A549 (cell line): ENCODE data around the gene TJP1. TPM values are rescaled to one million over a fixed set of nuclear protein-coding genes. Genes with fewer than 3 reads are reported as not detected.
A peak's percentile ranks its signal among the peaks of the same experiment; 100 is the strongest.

Source experiments
- ATAC-seq, 2 experiments: fragments of 200-7000 bp in 1 of 2; fragments of >200 bp in 1 of 2; cut with Nextera tagmentation in 1 of 2; cut with Tn5 transposase in 1 of 2; 3 replicates each; pipeline versions ENCODE4 v1.8.0 to v1.9.1; 2018 to 2020; ENCODE audit warnings: mild to moderate bottlenecking in 1 of 2, moderate library complexity in 1 of 2
- CTCF ChIA-PET: fragments of 300-600 bp; sonication (Branson Sonifier 250); formaldehyde crosslinking; extraction: SDS; loops from one replicate; lab custom pipeline; 2021; ENCODE audit warnings: antibody characterized with exemption, inconsistent platforms; lab: Yijun Ruan, JAX
- POLR2A ChIA-PET: fragments of 350-600 bp; formaldehyde crosslinking; extraction: SDS; loops from one replicate; lab custom pipeline; 2021; ENCODE audit warnings: antibody characterized with exemption, inconsistent platforms; lab: Yijun Ruan, JAX
- DNase-seq, 2 experiments: peaks; one replicate each; pipeline versions ENCODE4 v3.0.0 to v3.0.0-alpha.2; 2011 to 2016; ENCODE audit warnings: low read depth in 1 of 2, low spot score in 1 of 2
- FAIRE-seq: peaks from 2 replicates; lab custom pipeline; 2011; peaks lifted over from hg19 to GRCh38; lab: Jason Lieb, UNC
- H3K27ac ChIP-seq, 2 experiments: fragments of >200 bp; sonication (Bioruptor Twin); formaldehyde crosslinking; 3 replicates each; pipeline ENCODE4 v1.5.1; 2016 to 2017
- H3K4me1 ChIP-seq: fragments of >200 bp; sonication (Bioruptor Twin); formaldehyde crosslinking; 3 replicates; pipeline ENCODE4 v1.6.1; 2016
- H3K4me2 ChIP-seq: fragments of >200 bp; sonication (Bioruptor Twin); formaldehyde crosslinking; 3 replicates; pipeline ENCODE4 v1.6.1; 2016
- H3K4me3 ChIP-seq: fragments of >200 bp; sonication (Bioruptor Twin); formaldehyde crosslinking; 3 replicates; pipeline ENCODE4 v1.5.1; 2016
- H3K9me3 ChIP-seq: fragments of >200 bp; sonication (Bioruptor Twin); formaldehyde crosslinking; 3 replicates; pipeline ENCODE4 v1.6.1; 2016
- ATOH8 ChIP-seq: fragments of 250-450 bp; sonication (Bioruptor Pico); IDR thresholded peaks from 2 replicates; pipeline ENCODE4 v1.5.0; 2020; ENCODE audit warnings: low read depth, mild to moderate bottlenecking, moderate library complexity
- BCL3 ChIP-seq: fragments of >200 bp; sonication (Bioruptor Twin); formaldehyde crosslinking; IDR thresholded peaks from 3 replicates; pipeline ENCODE4 v1.6.1; 2016
- BHLHE40 ChIP-seq: IDR thresholded peaks from 2 replicates; pipeline ENCODE4 v1.6.1; 2012; ENCODE audit warnings: low read depth, low read length, inconsistent platforms
- CBX2 ChIP-seq: fragments of 200-600 bp; sonication (generic); IDR thresholded peaks from 2 replicates; pipeline ENCODE4 v1.6.1; 2016; ENCODE audit warnings: low read depth, mild to moderate bottlenecking, borderline replicate concordance
- CEBPB ChIP-seq, 2 experiments: fragments of >200 bp in 1 of 2; sonication (Bioruptor Twin) in 1 of 2; formaldehyde crosslinking in 1 of 2; IDR thresholded peaks; 2 replicates each; pipeline ENCODE4 v1.6.1; 2012 to 2016
- EHMT2 ChIP-seq: fragments of 200-600 bp; sonication (generic); IDR thresholded peaks from 2 replicates; pipeline ENCODE4 v1.6.1; 2016; ENCODE audit warnings: antibody characterized with exemption, low read depth, mild to moderate bottlenecking, moderate library complexity
- ELK1 ChIP-seq: fragments of 150-350 bp; IDR thresholded peaks from 2 replicates; pipeline ENCODE4 v1.6.1; 2014; ENCODE audit warnings: low read depth, mild to moderate bottlenecking, low read length
- EP300 ChIP-seq, 2 experiments: fragments of >200 bp; sonication (Bioruptor Twin); formaldehyde crosslinking; IDR thresholded peaks; 2 replicates in 1 of 2; 3 replicates in 1 of 2; pipeline ENCODE4 v1.6.1; 2016 to 2017
- ESRRA ChIP-seq: fragments of 150-350 bp; IDR thresholded peaks from 2 replicates; pipeline ENCODE4 v1.6.1; 2014; ENCODE audit warnings: mild to moderate bottlenecking, low read length, borderline replicate concordance
- FOSB ChIP-seq: fragments of 250-450 bp; sonication (Bioruptor Pico); IDR thresholded peaks from 2 replicates; pipeline ENCODE4 v1.5.0; 2020; ENCODE audit warnings: mild to moderate bottlenecking, moderate library complexity
- FOSL2 ChIP-seq, 2 experiments: fragments of 450-650 bp in 1 of 2; fragments of >200 bp in 1 of 2; sonication (Bioruptor Twin) in 1 of 2; formaldehyde crosslinking; IDR thresholded peaks; 2 replicates each; pipeline versions ENCODE4 v1.5.0 to v1.6.1; 2016 to 2020; ENCODE audit warnings: mild to moderate bottlenecking in 1 of 2, moderate library complexity in 1 of 2
- GATA3 ChIP-seq: IDR thresholded peaks from 2 replicates; pipeline ENCODE4 v1.6.1; 2012; ENCODE audit warnings: borderline replicate concordance
- HES2 ChIP-seq: fragments of >200 bp; sonication (Bioruptor Twin); formaldehyde crosslinking; IDR thresholded peaks from 2 replicates; pipeline ENCODE4 v1.6.1; 2016
- HMGXB4 ChIP-seq: fragments of 250-450 bp; sonication (Bioruptor Pico); IDR thresholded peaks from 2 replicates; pipeline ENCODE4 v1.5.0; 2021; ENCODE audit warnings: mild to moderate bottlenecking, moderate library complexity, borderline replicate concordance
- HOXB13 ChIP-seq: fragments of 250-450 bp; sonication (Bioruptor Pico); IDR thresholded peaks from 2 replicates; pipeline ENCODE4 v1.5.0; 2020; ENCODE audit warnings: low read depth, mild to moderate bottlenecking, moderate library complexity
- JUN ChIP-seq, 2 experiments: fragments of >200 bp; sonication (Bioruptor Twin); formaldehyde crosslinking; IDR thresholded peaks; 2 replicates in 1 of 2; 3 replicates in 1 of 2; pipeline ENCODE4 v1.6.1; 2016 to 2017
- JUNB ChIP-seq: fragments of >200 bp; sonication (Bioruptor Twin); formaldehyde crosslinking; IDR thresholded peaks from 2 replicates; pipeline ENCODE4 v1.6.1; 2016
- MAFK ChIP-seq: fragments of 450-650 bp; IDR thresholded peaks from 2 replicates; pipeline ENCODE4 v1.6.1; 2014; ENCODE audit not compliant: partially characterized antibody
- NFE2L2 ChIP-seq: fragments of 150-350 bp; conservative IDR thresholded peaks from 2 replicates; pipeline ENCODE4 v1.6.1; 2014; ENCODE audit warnings: low read length
- NPAS2 ChIP-seq: fragments of 250-450 bp; sonication (Bioruptor Pico); IDR thresholded peaks from 2 replicates; pipeline ENCODE4 v1.8.0; 2022; ENCODE audit warnings: mild to moderate bottlenecking, moderate library complexity, borderline replicate concordance
- PBX3 ChIP-seq: IDR thresholded peaks from 2 replicates; pipeline ENCODE4 v1.6.1; 2012
- RARB ChIP-seq: fragments of 250-450 bp; sonication (Bioruptor Pico); IDR thresholded peaks from 2 replicates; pipeline ENCODE4 v1.8.0; 2021; ENCODE audit warnings: mild to moderate bottlenecking, moderate library complexity
- REST ChIP-seq: fragments of 200-600 bp; sonication (generic); IDR thresholded peaks from 2 replicates; pipeline ENCODE4 v1.6.1; 2016; ENCODE audit warnings: antibody characterized with exemption, mild to moderate bottlenecking, moderate library complexity
- RNF2 ChIP-seq: fragments of 200-600 bp; sonication (generic); IDR thresholded peaks from 2 replicates; pipeline ENCODE4 v1.6.1; 2016; ENCODE audit warnings: low read depth, mild to moderate bottlenecking, antibody characterized with exemption, moderate library complexity, borderline replicate concordance
- SMC3 ChIP-seq: fragments of >200 bp; sonication (Bioruptor Twin); formaldehyde crosslinking; IDR thresholded peaks from 3 replicates; pipeline ENCODE4 v1.6.1; 2018; ENCODE audit warnings: inconsistent platforms
- TFCP2L1 ChIP-seq: fragments of 250-450 bp; sonication (Bioruptor Pico); IDR thresholded peaks from 2 replicates; pipeline ENCODE4 v1.5.0; 2021; ENCODE audit warnings: mild to moderate bottlenecking
- TP53 ChIP-seq: fragments of 250-450 bp; sonication (Bioruptor Pico); IDR thresholded peaks from 2 replicates; pipeline ENCODE4 v1.5.0; 2021; ENCODE audit warnings: mild to moderate bottlenecking, moderate library complexity
- USF2 ChIP-seq: fragments of 450-650 bp; IDR thresholded peaks from 2 replicates; pipeline ENCODE4 v1.6.1; 2014; ENCODE audit warnings: antibody characterized with exemption
- ZFP36 ChIP-seq: fragments of 450-650 bp; IDR thresholded peaks from 2 replicates; pipeline ENCODE4 v1.6.1; 2014; ENCODE audit warnings: borderline replicate concordance; ENCODE audit not compliant: partially characterized antibody
- ZNF302 ChIP-seq: fragments of 250-450 bp; sonication (Bioruptor Pico); IDR thresholded peaks from 2 replicates; pipeline ENCODE4 v1.9.0; 2021; ENCODE audit warnings: inconsistent platforms, mild to moderate bottlenecking, moderate library complexity
- whole genome bisulfite sequencing: methylation state at CpG from one replicate; pipeline ENCODE4 v1.1.6; 2017; ENCODE audit errors: missing lambda C conversion rate; 5-methylcytosine and 5-hydroxymethylcytosine counted together
- polyA plus RNA-seq, 4 experiments: library from polyadenylated mRNA; depleted of rRNA in 3 of 4; stranded (reverse); fragments of >200 nt; fragmentation: RNase III in 1 of 4; extraction: RNeasy Plus Mini Kit Qiagen cat#74134 plus additional on column Dnase treatment in 1 of 4; gene quantifications; 2 replicates in 3 of 4; 3 replicates in 1 of 4; pipeline ENCODE4 v1.2.3, GENCODE V29; 2011 to 2017

The TJP1 gene
- polyA plus RNA-seq, 2 of the 4 experiments (the other 2 are of a cell fraction), result 55.0 to 179 TPM

- no peak overlapping the region; the same call in 2 of the 3 replicates for H3K4me3 ChIP-seq
- FAIRE-seq, result peak; percentile 100
- H3K9me3 ChIP-seq, result no peaks in the 10 kb centered on the region
- under 1% methylated on average over 2 of the region's 2 CpGs for WGBS
- ChIA-PET POLR2A (interaction anchor here (0.8 to 2.9 kb wide), 6 partner anchors 11 to 189 kb away, joined by 3 to 10 read pairs (median 3); no protein-coding TSS in a partner anchor), CTCF (interaction anchor here (0.7 to 3.1 kb wide), 21 partner anchors 11 to 339 kb away, joined by 3 to 32 read pairs (median 3); partner anchors contain the start of gene TJP1)
- H3K4me1 ChIP-seq, result peaks cover 77% of the 10 kb centered on the region
- peak overlapping the region; percentile 94 to 96 for H3K27ac ChIP-seq
- peak; percentile 82 to 86 for ATAC-seq
- DNase-seq, result peak; percentile 94
- peak overlapping the region; percentile 81 for H3K4me2 ChIP-seq
- TF ChIP-seq SMC3 (peak; percentile 45; the same call in 1 of the 3 replicates), RNF2 (no peak), HOXB13 (CRISPR knock-in tag) (no peak), TFCP2L1 (no peak), REST (no peak), BHLHE40 (no peak), PBX3 (peak; percentile 69; the same call in 1 of the 2 replicates), USF2 (no peak), FOSL2 (IDR thresholded peaks at IDR 0.05) (peak; percentile 99), FOSL2 (CRISPR knock-in tag; IDR thresholded peaks at IDR 0.05) (peak; percentile 97), RARB (no peak), TP53 (CRISPR knock-in tag) (no peak), JUN (IDR thresholded peaks at IDR 0.05) (peak; percentile 97 to 98; a peak in 4 of 5 replicates), CBX2 (no peak), ELK1 (no peak), FOSB (CRISPR knock-in tag) (no peak), GATA3 (peak; percentile 98), ZNF302 (CRISPR knock-in tag) (no peak), ZFP36 (no peak), EHMT2 (no peak), BCL3 (peak; percentile 94), EP300 (IDR thresholded peaks at IDR 0.05) (peak; percentile 96), JUNB (peak; percentile 98), MAFK (no peak), ATOH8 (CRISPR knock-in tag) (no peak), NFE2L2 (no peak), HMGXB4 (CRISPR knock-in tag) (no peak), NPAS2 (no peak), ESRRA (no peak), HES2 (peak; percentile 54; the same call in 1 of the 2 replicates), CEBPB (IDR thresholded peaks at IDR 0.05) (peak; percentile 82 to 88)
These were observed 85.6 kb downstream of the TJP1 start for GRCh38 chr15:29736744-29737020.
